Activated gamma-delta T cell treated with Interleukin-2 at 50 U/mL for 16 hours (primary cell): ENCODE data around the gene MAP3K14.
"Not testable (repeated sequence)": the region's sequence is repeated elsewhere in the genome, so short reads cannot be mapped to it uniquely, and the experiment has no call there.

Experiments
- DNase-seq: peaks from one replicate; pipeline ENCODE4 v3.0.0-alpha.2; 2020

The MAP3K14 gene

GRCh38 chr17:45316434-45317110, at the start of gene MAP3K14:
Gene MAP3K14 (minus strand): TSS chr17:45317020. CDS start chr17:45290745, 26,275 bp downstream.
- peak; percentile 66 for DNase-seq

- DNase-seq, result no peak
Observed at GRCh38 chr17:45366049-45366448, 49.2 kb upstream of the MAP3K14 start.

- DNase-seq, result no peak
Observed at GRCh38 chr17:45364531-45365390, 47.9 kb upstream of the MAP3K14 start.

GRCh38 chr17:45363498-45363897, 46.7 kb upstream of the MAP3K14 start:
- no peak for DNase-seq

- no peak for DNase-seq
Observed at GRCh38 chr17:45361976-45362375, 45.2 kb upstream of the MAP3K14 start.

- DNase-seq, result no peak
Observed at GRCh38 chr17:45361451-45361850, 44.6 kb upstream of the MAP3K14 start.

GRCh38 chr17:45357364-45357997, 40.7 kb upstream of the MAP3K14 start:
- no peak for DNase-seq

GRCh38 chr17:45355087-45355486, 38.3 kb upstream of the MAP3K14 start:
- DNase-seq, result no peak

GRCh38 chr17:45353043-45353442, 36.2 kb upstream of the MAP3K14 start:
- no peak for DNase-seq

GRCh38 chr17:45351831-45352230, 35.0 kb upstream of the MAP3K14 start:
- no peak for DNase-seq

GRCh38 chr17:45347444-45347843, 30.6 kb upstream of the MAP3K14 start:
- DNase-seq, result no peak

- no peak for DNase-seq
Observed at GRCh38 chr17:45346216-45347015, 29.6 kb upstream of the MAP3K14 start.

GRCh38 chr17:45345554-45346215, 28.9 kb upstream of the MAP3K14 start:
- no peak for DNase-seq

- no peak for DNase-seq
Observed at GRCh38 chr17:45345246-45345553, 28.4 kb upstream of the MAP3K14 start.

- DNase-seq, result not testable (repeated sequence)
Observed at GRCh38 chr17:45343967-45344664, 27.3 kb upstream of the MAP3K14 start.

- no peak for DNase-seq
Observed at GRCh38 chr17:45342871-45343526, 26.2 kb upstream of the MAP3K14 start.

- no peak for DNase-seq
Observed at GRCh38 chr17:45342306-45342705, 25.5 kb upstream of the MAP3K14 start.

- DNase-seq, result no peak
Observed at GRCh38 chr17:45341533-45342158, 24.8 kb upstream of the MAP3K14 start.

GRCh38 chr17:45339646-45340605, 23.1 kb upstream of the MAP3K14 start:
- no peak for DNase-seq
